DMS79 (cell line): Measurements from ENCODE around the gene EPB41L4B.
"Not testable (repeated sequence)": the region's sequence is repeated elsewhere in the genome, so short reads cannot be mapped to it uniquely, and the experiment has no call there.

Source experiments
- DNase-seq: peaks from one replicate; lab custom pipeline; 2025; lab: John Stamatoyannopoulos, UW

EPB41L4B gene

DNA sequence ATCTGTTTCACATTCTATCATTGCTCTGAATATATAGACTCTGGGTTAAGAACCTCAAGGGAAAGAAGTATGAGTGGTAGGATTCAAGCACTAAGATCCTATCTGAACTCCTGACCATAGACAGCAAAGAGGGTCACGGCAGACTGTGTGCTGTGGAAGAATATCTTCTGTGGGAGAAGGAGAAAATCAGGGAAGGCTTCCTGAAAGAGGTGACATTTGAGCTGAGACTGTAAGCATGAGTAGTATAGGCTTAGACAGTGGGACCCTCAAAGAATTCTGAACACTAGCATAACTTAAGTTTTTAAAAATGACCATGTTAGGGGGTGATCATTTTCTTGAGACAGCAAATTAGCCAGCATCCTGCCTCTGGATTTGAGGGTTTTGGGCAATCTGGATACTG is 157.7 kb downstream of the EPB41L4B start:
- no peak for DNase-seq

DNA sequence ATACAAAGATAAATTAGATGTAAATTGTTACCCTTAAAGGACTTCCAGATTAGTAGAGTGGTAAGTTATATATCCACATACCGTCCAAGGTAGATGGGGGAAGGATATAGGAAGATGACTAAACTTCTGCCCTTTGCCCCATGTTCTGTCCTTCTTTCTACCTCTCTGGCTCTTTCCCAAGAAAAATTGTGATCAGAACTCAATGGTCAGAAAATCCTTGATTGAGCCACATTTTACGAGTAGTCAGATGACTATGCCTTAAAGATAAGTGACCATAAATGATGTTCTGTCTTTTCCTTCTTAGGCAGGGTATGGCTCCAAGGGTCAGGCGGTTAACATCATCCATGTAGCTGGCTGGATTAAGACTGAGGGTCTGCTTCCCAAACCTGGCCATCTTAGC is 158.2 kb downstream of the EPB41L4B start:
- no peak for DNase-seq

DNA sequence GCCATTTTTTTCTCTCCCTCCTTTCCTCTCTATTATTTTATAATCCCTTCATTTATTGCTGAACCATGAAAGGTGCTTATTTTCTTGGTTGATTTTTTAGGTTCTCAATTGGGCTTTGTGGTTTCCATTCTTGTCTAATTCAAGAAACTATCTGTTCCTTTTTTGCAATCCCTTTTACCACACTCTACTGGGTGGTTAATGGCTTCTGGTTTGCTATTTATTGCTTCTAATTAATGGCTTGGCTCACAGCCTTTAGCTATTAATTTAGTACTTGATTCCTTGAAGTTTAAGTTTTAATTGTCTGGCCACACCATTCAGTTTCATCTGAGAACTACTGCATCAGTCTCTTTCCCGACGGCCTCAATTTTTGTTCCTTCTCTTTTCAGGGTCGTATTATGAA is 159.4 kb downstream of the EPB41L4B start:
- DNase-seq: peak; percentile 30

DNA sequence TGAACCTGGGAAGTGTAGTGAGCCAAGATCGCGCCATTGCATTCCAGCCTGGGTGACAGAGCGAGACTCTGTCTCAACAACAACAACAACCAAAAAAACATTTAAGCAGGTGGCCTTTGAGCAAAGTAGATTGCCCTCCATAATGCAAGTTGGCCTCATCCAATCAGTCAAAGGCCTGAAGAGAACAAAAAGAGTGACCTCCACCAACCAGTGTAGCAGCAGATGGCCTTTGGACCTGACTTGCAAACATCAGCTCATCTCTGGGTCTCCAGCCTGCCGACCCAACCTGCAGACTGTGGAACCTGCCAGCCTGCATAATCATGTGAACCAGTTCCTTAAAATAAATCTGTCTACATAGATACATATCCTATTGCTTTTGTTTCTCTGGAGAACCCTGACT is 161.3 kb downstream of the EPB41L4B start:
- no peak for DNase-seq

DNA sequence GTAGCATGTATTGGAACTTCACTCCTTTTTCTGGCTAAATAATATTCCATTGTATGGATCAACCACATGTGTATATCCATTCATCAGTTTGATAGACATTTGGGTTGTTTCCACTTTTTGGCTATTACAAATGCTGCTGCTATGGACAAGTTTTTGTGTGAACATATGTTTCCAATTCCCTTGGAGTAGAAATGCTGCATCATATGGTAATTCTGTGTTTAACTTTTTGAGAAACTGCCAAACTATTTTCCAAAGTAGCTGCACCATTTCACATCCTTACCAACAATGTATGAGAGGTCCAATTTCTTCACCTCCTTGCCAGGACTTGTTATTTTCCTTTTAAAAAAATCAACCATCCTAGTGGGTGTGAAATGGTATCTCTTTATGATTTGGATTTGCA is 162.2 kb downstream of the EPB41L4B start:
- no peak for DNase-seq

DNA sequence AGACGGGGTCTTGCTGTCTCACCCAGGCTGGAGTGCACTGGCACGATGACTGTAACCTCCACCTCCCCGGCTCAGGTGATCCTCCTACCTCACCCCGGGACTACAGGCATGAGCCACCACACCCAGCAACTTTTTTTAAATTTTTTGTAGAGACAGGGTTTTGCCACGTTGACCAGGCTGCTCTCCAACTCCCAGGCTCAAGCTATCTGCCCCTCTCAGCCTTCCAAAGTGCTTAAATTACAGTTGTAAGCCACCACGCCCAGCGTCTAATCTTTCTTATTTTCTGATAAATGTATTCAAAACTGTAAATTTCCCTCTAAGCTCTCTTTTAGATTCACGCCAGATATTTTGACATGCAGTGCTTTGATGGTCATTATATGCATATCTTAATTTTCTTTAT is 164.2 kb downstream of the EPB41L4B start:
- DNase-seq: no peak

DNA sequence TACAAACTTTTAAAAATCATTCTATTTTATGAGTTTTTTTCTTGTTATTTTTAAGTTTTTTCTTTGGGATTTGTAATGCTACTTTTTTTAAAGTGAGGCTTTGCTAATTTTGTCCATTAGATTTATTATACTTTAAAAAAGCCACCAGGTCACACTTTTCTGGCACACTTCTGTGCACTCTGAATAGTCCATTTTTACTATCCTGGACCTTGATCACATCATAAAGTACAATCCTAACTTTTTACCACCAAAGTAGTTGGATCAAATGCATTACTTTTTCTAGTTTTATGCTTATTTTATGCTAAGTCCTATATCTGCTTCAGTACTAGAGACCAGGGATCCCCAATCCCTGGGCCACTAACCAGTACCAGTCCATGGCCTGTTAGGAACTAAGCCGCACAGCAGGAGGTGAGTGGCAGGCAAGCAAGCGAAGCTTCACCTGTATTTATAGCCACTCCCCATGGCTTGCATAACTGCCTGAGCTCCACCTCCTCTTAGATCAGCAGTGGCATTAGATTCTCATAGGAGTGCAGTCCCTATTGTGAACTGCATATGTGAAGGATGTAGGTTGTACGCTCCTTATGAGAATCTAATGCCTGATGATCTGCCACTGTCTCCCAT is 169.8 kb downstream of the EPB41L4B start:
- DNase-seq: no peak

DNA sequence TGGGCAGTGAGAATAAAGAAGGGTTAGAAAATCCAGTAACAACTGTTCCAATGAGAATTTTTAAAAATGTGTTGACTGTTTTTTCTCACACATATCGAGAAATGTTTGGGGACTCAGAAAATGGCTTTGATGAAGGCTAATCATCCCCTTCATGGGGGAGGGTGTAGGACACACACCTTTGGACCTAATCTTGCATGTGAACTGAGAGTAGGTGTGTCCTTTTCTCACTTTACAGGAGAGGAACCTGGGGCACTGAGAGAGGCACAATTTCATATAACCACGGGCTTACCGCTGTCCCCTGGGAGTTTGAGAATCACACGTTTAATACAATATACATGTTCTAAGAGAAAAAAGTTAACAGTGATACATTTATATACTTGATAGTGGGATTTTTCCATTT is 171.1 kb downstream of the EPB41L4B start:
- no peak for DNase-seq

DNA sequence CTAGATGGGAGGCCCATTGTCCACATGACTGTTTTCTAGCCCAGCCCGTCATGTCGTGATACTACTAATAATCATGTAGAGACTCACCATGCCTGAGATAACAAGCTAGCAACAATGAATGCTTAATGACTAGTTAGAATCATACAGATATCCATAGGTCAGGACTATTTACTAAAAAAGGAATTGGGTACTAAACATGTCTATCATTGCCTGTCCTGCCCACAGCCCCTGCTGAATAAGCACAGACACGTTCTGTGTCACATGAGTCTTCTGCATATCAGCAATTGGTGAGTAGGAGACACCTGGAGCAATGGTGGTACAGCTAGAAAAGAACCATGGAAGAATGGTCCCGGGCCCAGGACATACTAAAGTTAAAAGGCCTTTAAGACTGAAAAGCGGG is 171.8 kb downstream of the EPB41L4B start:
- no peak for DNase-seq

DNA sequence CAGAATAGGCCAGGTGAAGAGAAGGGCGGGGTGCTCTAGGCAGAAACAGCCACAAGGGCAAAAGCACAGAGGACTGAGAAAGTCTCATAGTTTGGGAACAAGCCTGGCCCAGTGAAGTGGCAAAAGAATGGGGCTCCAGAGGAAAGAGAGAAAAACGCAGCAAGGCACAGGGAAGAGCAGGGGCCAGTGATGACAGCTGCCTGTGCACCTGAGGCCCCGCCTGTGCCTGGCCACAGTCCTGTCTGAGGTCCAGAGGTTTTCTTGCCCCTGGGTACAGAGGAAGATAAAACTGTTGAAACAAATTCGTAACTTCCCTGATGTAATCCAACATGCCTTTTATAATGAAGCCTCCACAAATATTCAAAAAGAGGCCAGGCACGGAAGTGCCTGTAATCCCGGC is 175.8 kb downstream of the EPB41L4B start:
- DNase-seq: no peak

DNA sequence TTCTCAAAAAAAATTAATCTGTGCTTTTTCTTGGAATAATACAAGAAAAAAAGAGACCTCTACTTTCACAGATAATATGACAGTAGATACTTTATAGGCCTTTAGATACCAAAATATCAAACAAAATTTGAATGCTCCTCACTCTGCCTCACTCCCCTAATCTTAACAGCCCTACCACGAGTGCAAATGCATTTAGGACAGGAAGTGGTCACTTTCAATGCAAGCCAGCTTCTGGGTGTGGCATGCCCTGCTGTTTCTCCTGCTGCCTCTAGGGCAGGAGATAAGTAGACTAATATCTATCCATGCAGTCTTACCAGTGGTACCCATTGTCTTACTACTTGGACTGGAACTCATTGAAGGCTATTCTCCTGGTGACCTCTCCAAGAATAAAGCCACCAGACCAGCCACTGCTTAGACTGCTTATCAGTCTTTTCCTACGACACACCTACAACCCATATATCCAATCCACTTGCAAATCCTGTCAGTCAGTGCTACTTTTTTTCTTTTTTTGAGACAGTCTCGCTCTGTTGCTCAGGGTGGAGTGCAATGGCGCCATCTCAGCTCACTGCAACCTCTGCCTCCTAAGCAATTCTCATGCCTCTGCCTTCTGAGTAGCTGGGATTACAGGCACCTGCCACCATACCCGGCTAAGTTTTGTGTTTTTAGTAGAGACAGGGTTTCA is 176.8 kb downstream of the EPB41L4B start:
- no peak for DNase-seq

DNA sequence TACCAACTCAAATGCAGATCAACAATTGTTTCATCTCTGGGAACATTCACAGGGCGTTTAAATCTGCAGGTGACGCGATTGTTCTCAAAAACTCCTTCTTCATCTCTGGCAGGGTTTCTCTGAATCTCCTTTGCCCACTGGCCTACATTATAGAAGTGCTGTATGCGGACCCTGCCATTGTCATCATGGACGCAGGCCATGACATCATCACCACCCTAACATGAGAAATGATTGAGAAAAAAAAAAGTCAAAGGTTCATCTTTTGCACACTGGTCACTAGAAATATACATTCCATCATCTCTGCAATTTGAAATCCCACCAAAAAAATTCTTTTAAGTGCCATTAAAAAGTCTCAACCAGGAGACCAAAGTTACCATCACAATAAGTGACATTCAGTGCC is 179.5 kb downstream of the EPB41L4B start:
- DNase-seq: no peak

DNA sequence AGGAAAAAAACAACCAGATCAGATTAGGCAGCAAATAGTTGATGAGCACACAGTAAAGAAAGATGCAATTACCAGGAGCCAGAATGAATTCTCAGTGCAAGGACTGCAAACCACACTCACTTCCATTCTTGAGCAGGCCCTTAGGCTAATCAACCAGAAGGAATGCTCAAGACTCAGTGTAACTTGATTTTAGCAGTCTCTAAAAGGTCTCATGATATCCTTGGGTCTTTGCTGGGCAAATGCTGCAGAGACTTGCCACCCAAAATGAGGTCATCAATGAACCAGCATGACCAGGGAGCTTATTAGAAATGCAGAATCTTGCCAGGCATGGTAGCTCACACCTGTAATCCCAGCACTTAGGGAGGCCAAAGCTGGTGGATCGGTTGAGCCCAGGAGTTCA is 181.0 kb downstream of the EPB41L4B start:
- no peak for DNase-seq

DNA sequence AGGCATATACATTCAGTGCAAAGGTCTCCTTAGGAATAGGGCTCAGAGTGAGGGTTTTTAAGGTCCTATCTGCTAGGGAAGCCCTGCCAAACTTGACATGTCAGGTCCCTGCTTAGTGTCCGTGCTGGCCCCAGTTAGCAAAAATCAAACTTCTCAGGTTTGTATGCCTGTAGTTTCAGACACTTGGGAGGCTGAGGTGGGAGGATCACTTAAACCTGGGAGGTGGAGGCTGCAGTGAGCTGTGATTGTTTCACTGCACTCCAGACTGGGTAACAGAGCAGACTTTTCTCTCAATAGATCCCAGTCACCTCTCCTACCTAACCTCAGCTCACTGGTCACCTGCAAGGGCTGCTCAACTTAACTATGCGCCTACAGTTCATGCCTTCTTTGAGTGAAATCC is 182.4 kb downstream of the EPB41L4B start:
- no peak for DNase-seq

DNA sequence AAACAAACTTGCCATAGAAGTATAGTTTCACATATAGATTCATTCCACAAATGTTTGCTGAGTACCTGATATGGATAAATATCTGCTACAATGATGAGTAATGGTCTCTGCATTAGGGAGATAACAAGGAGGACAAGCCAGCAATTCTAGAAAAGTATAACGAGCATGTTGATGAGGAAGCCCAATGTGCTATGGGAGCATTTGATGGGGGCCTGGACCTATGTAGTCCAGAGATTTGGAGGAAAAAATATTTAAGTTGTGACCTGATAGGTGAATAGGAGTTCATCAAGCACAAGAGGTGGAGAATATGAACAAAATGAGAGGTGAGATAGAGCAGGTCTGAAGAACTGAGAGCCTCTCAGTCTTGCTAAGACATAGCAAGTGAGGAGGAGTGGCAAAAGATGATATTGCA is 186.7 kb downstream of the EPB41L4B start:
- no peak for DNase-seq

DNA sequence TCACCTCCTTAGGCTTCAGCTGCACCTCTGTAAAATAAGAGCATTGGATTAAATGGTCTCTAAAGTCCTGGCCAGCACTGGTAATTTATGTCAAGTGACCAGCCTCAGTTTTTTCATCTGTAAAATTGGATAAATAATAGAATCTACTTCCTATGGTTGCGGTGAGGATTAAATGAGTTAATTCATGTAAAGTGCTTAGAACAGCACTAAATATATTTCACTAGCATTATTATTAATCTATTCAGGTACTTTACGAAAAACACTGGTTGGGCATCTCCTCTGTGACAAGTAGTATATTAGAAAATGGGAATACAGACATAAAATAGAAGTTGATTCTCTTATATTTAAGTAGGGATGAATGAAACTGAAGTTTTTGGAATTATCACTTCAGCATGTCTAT is 187.3 kb downstream of the EPB41L4B start:
- DNase-seq: no peak

DNA sequence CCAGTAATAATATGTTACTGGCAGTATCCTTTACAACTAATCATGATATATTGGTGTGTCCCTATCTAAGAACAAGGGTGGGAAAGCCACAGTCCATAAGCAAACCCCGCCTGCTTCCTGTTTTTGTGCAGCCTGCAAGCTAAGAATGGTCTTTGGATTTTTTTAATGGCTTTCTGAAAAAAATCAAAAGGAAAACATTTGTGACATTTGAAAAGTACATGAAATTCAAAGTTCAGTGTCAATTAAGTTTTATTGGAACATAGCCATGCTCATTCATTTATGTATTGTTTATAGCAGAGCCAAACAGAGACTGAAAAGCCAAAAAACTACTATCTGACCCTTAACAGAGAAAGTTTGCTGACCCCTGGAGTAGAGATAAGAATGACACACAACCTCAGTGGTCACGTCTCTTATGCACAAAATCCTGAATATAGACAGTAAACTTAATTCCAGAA is 188.3 kb downstream of the EPB41L4B start:
- no peak for DNase-seq

DNA sequence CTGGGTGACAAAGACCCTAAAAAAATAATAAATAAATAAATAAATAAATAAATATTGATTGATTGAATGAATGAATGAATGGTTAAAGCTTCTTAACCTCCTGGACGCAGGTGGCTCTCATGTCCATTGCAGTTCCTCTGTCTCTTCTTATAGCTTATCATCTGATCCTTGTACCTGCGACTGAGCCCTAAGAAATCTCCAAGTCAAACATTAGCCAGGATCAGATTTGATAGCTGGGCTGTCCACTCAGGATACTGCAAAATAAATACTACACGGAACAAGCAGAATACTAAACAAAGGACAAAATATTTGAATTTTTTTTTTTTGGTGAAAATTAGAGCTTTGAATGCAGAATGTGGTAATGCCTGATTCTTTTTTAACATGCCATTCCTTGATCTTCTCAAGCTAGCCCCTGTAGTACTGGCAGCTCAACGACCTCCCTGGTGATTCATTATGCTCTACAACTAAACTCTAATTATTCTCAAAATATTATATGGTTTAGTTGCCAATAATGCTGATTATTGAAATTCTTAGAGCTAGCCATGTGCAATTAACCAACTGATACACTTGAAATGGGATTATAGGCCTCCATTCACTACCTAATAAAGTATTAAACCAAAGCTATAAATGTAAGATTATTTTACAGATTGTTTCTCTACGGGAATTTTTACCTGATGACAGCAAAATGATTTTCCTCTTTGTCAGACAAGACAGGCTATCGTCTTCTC is 191.2 kb downstream of the EPB41L4B start:
- no peak for DNase-seq

DNA sequence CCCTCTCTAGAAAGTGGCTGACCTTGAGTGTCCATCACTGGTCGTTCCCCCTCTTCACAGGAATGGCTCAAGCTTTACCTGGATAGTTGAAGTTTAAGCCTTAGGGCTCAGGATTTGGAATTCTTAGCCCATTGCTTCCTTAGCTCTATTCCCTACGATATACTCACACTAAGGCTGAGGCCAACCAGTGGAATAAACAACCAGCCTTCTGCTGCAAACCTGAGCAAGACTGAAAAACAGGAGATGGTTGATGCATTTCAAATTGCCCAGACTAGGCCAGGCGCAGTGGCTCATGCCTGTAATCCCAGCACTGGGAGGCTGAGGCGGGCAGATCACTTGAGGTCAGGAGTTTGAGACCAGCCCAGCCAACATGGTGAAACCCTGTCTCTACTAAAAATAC is 194.2 kb downstream of the EPB41L4B start:
- DNase-seq: not testable (repeated sequence)

DNA sequence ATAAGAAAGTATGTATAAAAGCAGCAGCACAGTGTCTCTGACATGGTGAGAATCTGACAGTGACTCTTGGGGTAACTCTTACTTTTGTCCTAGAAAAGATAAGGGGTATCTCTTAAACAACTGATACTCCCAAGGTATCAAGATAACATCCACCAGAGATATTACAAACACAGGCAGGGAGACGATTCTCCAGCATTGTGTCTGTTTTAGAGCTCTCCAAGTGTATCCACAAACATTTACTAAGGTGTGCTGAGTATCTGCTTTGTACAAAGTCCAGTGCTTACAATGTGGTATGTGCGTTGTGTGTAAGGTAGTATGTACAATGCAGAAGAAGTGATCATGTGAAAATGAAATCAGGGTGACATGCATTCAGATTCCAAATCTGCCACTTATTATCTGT is 196.7 kb downstream of the EPB41L4B start:
- no peak for DNase-seq

DNA sequence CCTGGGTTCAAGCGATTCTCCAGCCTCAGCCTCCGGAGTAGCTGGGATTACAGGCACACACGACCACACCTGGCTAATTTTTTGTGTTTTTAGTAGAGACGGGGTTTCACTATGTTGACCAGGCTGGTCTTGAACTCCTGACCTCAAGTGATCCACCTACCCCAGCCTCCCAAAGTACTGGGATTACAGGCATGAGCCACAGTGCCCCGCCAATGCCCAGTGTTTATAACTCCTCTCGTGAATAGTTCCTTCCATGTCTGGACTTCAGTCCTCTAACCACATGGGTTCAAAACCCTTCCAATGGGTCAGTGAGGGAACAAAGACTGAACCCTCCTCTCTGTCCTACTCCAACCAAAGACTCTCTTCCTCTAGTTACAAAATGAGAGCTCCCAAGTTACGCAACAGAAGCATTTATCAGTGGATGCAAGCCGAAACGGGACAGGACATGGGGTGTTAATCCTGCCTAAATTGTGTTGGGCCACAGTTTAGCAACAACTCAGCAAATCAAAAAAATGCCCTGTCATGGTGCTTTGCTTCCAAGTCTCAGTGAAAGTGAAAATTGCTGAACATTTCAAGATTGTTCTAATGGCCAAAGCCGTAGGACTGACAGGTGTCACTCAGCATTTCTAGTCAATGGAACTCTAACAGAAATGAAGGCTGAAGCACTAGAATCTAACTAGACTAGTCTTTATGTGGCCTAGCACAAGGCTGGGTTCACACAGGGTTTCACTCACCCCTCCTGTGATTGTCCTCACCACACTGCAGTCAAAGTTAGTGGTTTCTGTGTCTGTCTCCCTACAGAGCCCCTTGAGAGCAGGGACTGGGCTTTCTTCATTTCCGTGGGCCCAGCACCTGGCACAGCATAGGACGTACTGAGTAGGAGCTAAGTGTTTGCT is 197.9 kb downstream of the EPB41L4B start:
- no peak for DNase-seq
